OCI-LY7 (cell line): ENCODE measurements around the gene TAOK3.

Source experiments
- EZH2phosphoT487 ChIP-seq: fragments of 200-600 bp; sonication (generic); IDR thresholded peaks from 2 replicates; pipeline ENCODE4 v1.6.1; 2018; ENCODE audit warnings: low read depth, borderline replicate concordance, mild to moderate bottlenecking, mixed run types, antibody characterized with exemption, low read length, moderate library complexity, mixed read lengths
- TF ChIP-seq, protein P1 (sequence below): fragments of 200-600 bp; sonication (generic); conservative IDR thresholded peaks from 2 replicates; pipeline ENCODE4 v1.5.1; 2014; ENCODE audit warnings: mild to moderate bottlenecking, antibody characterized with exemption, low read length, moderate library complexity, mixed read lengths

- TF ChIP-seq, protein P1, sequence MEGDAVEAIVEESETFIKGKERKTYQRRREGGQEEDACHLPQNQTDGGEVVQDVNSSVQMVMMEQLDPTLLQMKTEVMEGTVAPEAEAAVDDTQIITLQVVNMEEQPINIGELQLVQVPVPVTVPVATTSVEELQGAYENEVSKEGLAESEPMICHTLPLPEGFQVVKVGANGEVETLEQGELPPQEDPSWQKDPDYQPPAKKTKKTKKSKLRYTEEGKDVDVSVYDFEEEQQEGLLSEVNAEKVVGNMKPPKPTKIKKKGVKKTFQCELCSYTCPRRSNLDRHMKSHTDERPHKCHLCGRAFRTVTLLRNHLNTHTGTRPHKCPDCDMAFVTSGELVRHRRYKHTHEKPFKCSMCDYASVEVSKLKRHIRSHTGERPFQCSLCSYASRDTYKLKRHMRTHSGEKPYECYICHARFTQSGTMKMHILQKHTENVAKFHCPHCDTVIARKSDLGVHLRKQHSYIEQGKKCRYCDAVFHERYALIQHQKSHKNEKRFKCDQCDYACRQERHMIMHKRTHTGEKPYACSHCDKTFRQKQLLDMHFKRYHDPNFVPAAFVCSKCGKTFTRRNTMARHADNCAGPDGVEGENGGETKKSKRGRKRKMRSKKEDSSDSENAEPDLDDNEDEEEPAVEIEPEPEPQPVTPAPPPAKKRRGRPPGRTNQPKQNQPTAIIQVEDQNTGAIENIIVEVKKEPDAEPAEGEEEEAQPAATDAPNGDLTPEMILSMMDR: no peak
- TF ChIP-seq EZH2phosphoT487: no peak
Observed at GRCh38 chr12:118127867-118128266, 244.8 kb downstream of the TAOK3 start.
